GM18861 (cell line): ENCODE data around the gene INAFM2.
A peak's percentile ranks its signal among the peaks of the same experiment; 100 is the strongest.

ENCODE experiments used
- ATAC-seq: cut with Tn5 transposase; IDR thresholded peaks from one replicate; pipeline ENCODE4 v1.9.1; 2021; ENCODE audit not compliant: unreplicated experiment

INAFM2 gene

GRCh38 chr15:40358471-40359353 lies 35.2 kb downstream of the INAFM2 start:
- no peak for ATAC-seq

DNA sequence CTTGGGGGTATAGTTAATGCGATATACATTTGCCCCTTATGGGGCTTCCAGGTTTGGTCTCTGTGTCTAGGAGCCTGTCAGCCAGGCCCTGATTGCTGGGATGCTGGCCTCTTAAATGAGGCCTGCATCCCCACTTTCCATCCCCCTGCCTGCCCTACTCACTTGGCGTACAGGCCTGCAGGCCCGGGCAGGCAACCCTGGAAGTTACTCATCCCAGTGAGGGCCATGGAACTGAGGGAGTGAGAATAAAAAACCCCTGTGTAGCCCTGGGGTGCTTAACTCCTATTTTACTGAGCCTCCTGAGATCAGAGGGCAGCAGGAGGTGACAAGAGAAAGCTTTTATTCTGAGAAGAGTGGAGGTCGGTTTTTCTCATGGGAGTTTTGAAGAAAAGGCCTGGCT lies 36.5 kb downstream of the INAFM2 start:
- no peak for ATAC-seq

DNA sequence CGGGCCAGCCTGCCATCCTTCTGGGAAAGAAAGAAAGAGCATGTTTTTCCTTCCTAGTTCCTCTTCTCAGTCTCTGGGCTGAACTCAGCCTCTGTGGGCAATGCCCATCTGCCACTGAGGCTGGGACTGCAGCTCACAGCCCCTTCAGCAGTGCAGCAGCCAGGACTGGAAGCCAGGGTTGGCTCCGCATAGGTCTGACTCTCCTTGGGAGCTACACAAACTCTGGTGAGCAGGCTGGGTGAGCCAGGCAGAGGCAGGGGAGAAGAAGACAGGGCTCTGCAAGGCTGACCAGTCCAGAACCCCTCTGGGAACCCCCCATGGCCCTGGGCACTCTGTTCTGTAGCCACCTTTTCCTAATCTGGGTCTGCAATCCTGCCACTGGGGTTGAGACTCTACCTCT lies 38.1 kb downstream of the INAFM2 start:
- ATAC-seq: no peak

DNA sequence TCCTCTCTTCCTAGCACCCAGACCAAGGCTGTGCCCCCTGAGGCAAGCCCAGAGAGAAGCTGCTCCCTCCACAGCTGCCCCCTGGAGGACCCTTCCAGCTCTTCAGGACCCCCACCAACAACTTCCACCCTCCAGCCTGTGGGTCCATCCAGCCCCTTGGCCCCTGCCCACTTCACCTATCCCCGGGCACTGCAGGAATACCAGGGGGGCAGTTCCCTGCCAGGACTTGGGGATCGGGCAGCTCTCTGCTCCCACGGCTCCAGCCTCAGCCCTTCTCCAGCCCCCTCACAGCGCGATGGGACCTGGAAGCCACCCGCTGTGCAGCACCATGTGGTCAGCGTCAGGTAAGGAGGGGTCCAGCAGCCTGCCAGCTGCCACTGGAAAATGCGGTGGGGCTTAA lies 40.1 kb downstream of the INAFM2 start:
- ATAC-seq: no peak

- no peak for ATAC-seq
Observed at GRCh38 chr15:40364251-40364650, 40.8 kb downstream of the INAFM2 start.

DNA sequence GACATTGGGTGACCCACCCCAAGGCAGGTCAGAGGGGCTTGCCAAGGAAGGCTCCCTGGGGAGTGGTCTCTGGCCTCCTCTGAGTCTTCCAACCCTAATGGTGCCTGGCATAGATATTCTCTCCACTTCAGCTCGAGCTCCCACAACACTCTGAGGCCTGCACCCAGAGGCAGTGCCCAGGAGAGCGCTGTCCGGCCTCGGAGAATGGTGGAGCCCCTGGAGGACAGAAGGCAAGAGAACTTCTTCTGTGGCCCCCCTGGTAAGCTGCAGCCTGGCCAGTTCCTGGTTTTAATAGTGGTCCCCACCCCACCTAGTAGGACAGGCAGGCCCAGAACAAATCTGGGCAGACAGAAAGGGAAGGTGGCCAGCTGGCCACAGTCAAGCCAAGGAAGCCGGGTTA lies 41.5 kb downstream of the INAFM2 start:
- no peak for ATAC-seq

GRCh38 chr15:40365624-40366456 lies 42.3 kb downstream of the INAFM2 start:
- no peak for ATAC-seq

DNA sequence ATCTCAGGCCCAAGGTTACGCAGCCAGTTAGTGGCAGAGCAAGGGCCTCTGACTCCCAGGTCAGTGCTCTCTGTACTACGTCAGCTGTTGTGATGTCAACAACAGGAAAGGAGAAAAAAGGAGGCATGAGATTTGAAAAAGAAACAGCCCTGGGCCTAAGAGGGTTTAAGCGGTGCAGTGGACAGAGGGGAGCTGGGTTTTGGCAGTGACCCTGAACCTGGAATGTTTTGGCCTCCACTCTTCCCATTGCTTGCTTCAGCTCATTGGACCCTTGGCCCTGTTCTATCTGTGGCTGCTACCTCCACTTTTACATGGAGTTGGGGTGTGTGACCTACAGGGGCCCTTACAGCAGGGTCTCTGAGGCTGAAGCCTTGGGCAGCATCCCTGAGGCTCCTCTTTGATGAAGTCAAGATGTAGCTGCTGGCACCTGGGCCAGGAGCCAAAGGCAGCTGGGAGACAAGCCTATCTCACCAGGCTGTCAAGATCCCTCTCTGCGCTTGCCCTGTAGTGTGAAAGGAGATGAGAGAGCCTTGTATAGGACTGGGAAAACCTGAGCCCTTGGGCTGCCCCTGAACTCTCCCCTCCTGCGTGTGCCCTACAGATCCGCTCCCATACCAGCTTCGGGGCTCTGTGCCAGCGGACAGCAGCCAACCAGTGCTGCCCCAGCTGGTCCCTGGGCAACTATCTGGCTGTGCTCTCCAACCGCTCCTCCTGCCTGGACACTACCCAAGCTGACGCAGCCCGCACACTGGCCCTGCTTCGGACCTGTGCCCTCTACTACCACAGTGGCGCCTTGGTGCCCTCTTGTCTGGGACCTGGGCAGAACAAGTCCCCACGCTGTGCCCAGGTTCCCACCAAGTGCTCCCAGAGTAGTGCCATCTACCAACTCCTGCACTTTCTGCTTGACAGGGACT lies 43.2 kb downstream of the INAFM2 start:
- no peak for ATAC-seq

DNA sequence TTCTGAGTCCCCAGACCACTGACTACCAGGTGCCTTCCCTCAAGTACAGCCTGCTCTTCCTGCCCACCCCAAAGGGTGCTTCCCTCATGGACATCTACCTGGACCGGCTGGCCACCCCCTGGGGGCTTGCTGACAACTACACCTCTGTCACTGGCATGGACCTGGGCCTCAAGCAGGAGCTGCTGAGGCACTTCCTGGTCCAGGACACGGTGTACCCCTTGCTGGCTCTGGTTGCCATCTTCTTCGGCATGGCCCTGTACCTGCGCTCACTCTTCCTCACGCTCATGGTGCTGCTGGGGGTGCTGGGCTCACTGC lies 43.8 kb downstream of the INAFM2 start:
- ATAC-seq: no peak

- ATAC-seq: peak; percentile 73
Observed at GRCh38 chr15:40367686-40368611, 44.5 kb downstream of the INAFM2 start.

GRCh38 chr15:40368719-40369473 lies 45.4 kb downstream of the INAFM2 start:
- ATAC-seq: no peak

GRCh38 chr15:40369474-40369869 lies 46.0 kb downstream of the INAFM2 start:
- ATAC-seq: no peak

GRCh38 chr15:40369971-40370370 lies 46.5 kb downstream of the INAFM2 start:
- no peak for ATAC-seq

DNA sequence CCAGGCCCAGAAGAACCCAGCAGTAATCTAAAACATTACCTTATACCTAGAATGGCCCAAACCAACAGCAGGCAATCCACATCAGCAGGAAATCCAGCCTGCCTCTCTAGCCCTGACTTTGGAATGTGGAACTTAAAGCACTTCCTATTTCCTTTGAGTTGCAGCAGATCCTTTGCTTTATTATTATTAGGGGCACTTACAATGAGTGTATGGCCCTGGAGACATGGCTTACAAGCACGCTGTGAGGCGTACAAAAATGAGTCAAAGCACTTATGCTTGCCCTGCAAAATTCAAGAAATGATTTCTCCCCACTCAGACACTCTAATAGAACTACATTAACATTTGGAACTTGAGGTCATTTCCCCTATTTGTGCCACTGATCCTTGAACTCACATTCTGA lies 49.5 kb downstream of the INAFM2 start:
- no peak for ATAC-seq
